ENCODE results near the gene RAVER1.

The RAVER1 gene

GRCh38 chr19:10317857-10318462 lies 15.4 kb downstream of the RAVER1 start:
- DNase-seq (ENCODE audit: low read depth), result no peak

GRCh38 chr19:10317045-10317856 lies 16.1 kb downstream of the RAVER1 start:
- no peak for DNase-seq (ENCODE audit: low read depth)

- DNase-seq (ENCODE audit: low read depth), result no peak
Observed at GRCh38 chr19:10316229-10317044, 16.9 kb downstream of the RAVER1 start.

- DNase-seq (ENCODE audit: low read depth), result peak; percentile 55
Observed at GRCh38 chr19:10315335-10316214, 17.8 kb downstream of the RAVER1 start, which contains the start of gene FDX2. FDX2 (minus strand) TSS chr19:10316015; CDS start chr19:10315996, 19 bp downstream.

- DNase-seq (ENCODE audit: low read depth), result no peak
Observed at GRCh38 chr19:10309423-10309822, 23.9 kb downstream of the RAVER1 start, which contains the start of gene ZGLP1. ZGLP1 (minus strand) TSS chr19:10309815.

- DNase-seq (ENCODE audit: low read depth), result no peak
Observed at GRCh38 chr19:10306327-10306726, 27.0 kb downstream of the RAVER1 start.

- DNase-seq (ENCODE audit: low read depth), result no peak
Observed at GRCh38 chr19:10305139-10305806, 28.1 kb downstream of the RAVER1 start.

GRCh38 chr19:10299545-10300458 lies 33.5 kb downstream of the RAVER1 start:
- DNase-seq (ENCODE audit: low read depth), result no peak

- DNase-seq (ENCODE audit: low read depth), result no peak
Observed at GRCh38 chr19:10295847-10296591, 37.3 kb downstream of the RAVER1 start.

- DNase-seq (ENCODE audit: low read depth), result no peak
Observed at GRCh38 chr19:10295305-10295846, 38.0 kb downstream of the RAVER1 start.

- DNase-seq (ENCODE audit: low read depth), result no peak
Observed at GRCh38 chr19:10294368-10294697, 39.0 kb downstream of the RAVER1 start.

- no peak for DNase-seq (ENCODE audit: low read depth)
Observed at GRCh38 chr19:10293637-10294367, 39.5 kb downstream of the RAVER1 start.

GRCh38 chr19:10292789-10293636 lies 40.3 kb downstream of the RAVER1 start:
- no peak for DNase-seq (ENCODE audit: low read depth)

GRCh38 chr19:10292206-10292788 lies 41.0 kb downstream of the RAVER1 start:
- DNase-seq (ENCODE audit: low read depth), result peak; percentile 16

- DNase-seq (ENCODE audit: low read depth), result no peak
Observed at GRCh38 chr19:10291554-10292205, 41.6 kb downstream of the RAVER1 start.

GRCh38 chr19:10290876-10291553 lies 42.3 kb downstream of the RAVER1 start:
- DNase-seq (ENCODE audit: low read depth), result no peak

All from fibroblast of the conjunctiva (primary cell).